Stimulated activated CD8-positive, alpha-beta memory T cell treated with anti-CD3 and anti-CD28 coated beads, Interleukin-7, amount 100 ng/mL, for 1 hour (primary cell): ENCODE data around the gene EML6.

Source experiments
- DNase-seq, 2 donors: peaks; one replicate each; pipeline ENCODE4 v3.0.0-alpha.2; 2020; ENCODE audit warnings: low read depth in 2 of 2

EML6 gene

DNA sequence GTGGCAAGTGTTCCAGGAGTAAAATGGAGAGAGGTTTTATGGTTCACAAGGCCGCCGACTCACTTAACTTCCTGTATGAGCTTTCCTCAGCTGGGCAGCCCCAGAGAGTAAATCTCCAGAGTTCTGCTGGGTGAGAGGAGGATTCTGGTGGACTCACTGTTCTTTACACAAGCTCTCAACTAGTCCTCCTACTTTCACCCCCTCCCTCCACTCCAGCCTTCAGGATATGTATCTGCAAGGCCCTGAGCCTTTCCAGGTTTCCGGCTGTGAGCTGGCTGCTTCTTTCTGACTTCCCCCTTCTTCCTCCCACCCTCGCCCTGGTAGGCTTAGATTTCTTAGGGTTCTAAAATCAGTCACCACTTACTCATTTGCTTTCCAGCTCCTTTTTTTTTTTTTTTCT, 34.0 kb downstream of the EML6 start:
- no peak for DNase-seq

DNA sequence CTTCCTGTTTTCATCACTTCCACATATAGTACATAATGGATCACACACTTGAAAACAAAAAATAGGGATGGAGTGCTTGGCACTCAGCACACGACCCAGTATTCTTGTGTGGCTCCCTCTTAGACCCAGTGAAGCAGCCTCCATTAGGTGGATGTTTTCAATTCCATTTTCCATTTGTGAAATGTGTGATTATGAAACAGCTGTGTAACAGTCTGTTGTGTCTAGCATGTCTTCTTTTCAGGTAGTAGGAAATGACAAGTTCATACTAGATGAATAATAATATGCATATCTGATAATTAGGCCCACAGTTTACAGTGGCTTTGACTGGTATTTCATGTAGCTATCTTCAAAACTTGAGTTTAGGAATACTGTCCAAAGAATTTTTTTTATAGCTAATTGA, 35.5 kb downstream of the EML6 start:
- no peak for DNase-seq

DNA sequence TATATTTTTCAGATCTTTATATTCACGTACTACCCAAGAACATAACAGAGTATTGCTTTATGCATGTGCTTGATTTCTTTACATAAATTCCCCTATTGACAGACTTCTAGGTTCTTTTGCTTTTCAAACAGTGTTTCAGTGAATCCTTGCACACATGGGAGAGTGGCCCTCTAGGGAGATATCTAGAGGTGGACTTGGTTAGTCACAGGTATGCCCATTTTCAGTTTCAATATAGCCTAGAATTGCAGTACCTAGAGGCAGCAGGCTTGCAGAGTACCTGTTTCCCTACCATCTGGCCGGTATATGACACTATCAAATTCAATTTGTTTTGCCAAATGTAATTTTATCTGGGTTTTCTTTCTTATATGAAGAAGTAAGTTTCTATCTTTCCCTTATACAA, 36.8 kb downstream of the EML6 start:
- DNase-seq = no peak

DNA sequence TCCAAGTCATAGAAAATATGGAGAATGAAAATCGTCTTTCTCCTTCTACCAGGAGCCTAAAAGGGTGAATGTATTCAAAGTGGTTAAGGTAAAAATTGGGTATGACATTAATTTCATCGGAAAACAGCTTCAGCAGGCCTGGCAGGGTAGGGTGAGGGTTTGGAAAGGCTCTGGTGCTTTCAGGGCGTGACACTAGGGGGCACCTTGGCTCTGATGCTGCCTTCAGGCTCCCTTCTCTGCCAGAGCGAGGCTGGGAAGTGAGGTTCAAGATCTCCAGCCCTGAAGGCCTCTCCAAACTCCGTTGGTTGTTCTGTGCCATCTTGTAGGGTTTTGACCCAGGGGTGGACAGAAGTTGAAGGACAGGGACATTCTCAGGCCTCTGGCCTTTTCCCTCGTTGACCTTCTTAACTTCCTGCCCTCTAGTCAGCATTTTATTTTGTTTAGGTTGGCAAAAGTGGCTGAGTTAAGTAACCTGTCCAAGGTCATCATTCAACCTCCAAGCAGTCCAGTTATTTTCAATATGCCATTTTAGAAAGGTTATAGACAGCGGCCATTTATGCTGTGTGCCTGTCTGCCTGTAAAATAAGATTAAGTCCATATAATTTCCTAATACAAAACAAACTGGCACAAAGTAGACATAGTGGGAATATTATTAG, 40.3 kb downstream of the EML6 start:
- DNase-seq = no peak

DNA sequence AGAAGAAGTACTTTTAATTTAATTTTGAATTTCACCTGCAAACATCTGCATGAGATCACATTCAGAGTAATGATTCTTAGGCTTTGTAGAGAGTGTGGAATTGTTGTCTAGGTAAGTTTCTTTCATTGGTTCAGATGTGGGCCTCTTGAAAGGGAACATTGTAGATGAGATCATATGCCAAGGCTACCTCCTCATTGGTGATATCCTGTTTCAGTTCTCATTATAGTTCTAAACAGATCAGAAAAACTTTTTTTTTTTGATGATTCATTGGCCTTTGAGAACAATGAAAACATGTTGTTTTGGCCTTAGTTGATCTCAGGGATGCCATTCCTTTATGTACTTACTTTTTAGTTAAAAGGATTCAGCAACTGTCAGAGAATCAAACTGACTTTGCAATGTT, 44.5 kb downstream of the EML6 start:
- no peak for DNase-seq

DNA sequence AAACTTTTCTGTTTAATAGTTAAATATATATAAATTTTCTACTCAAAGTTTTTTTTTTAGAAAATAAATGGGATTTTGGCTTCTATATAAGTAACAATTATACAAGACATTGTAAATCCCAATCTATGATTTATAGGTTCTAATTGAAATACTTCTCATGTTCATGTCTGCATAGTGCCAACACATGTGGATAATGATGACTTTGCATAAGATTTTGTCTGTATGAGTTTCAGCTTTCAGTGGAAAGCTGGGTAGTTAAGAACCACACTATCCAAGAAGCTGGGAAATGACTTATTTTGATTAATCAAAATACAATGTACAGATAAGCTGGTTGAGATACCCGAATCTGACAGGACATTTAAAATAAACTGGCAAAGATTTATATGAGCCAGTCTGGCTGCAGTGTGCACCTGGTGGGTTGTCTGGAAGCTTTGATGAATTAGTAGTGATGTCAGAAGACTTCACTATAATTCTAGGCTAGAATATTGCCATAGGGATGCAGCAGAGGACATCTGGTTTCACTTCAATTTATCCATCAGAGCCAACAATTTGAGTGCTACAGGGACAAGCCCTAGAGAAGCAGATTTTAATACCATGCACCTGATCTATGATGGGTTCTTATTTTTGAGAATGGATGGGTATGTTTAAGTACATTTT, 45.4 kb downstream of the EML6 start:
- no peak for DNase-seq

DNA sequence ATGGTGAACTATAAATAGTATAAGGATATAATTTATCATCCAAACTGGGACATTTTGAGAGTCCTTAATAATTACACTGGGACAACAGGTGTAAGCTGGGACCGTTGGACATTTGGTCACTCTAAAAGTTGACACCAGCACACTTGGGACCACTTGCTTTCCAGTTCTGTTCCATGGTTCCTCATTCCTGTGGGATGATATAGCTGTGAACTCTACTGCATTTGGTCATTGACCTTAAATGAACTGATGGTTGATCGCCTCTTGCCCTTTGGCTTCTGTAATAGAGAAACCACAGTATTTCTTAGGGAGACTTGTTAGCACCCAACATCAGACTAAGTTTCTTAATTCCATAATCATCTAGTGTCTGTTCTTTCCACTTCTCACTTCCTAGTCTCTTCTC, 46.7 kb downstream of the EML6 start:
- DNase-seq = no peak

DNA sequence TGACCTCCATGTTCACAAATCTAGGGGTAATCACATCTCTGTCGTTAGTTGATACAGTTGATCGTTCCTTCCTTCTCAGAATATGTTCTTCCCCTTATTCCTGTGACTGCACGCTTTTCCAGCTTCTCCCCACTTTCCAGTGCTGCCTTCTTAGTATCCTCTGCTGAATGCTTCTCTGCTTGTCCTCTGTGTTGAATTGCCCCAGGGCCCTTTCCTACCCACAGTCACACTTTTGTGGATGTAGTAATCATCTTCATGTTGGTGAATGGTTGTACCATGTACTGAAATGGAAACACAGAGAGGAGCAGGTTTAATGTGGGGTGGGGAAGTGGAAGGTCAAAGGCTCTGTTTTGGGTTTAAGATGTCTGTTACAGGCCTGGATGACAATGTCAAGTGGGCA, 47.2 kb downstream of the EML6 start:
- DNase-seq = no peak

DNA sequence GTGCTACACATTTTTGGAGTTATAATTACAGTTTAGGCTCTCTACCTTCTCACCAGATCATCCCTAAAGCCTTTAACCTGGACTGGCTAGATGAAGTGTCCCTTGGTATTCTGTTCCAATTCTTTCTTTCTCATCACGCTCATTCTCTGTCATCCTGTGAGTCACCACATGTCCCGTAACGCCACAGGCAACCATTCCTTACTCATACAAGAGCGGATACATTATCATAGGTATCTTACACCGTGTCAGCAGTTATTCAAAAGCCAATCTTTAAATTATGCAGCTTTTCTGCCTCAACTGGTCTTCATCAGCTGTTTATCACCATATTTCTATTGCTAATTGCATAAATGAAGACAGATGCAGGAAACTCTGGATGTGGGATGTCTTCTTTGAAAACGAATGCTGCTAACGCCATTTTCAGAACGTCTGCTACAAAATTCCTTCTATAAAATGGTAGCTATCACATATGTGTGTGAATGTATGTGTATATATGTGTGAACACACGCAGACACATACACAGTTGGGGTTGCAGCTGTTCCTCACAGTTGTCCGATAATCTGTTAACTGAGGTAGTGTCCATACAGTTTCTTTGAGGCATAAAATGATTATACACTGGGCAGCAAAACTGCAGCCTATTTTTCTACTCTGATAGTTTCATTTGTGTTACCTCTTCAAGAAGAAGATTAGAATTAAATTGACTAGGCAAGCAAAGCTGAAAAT, 47.9 kb downstream of the EML6 start:
- no peak for DNase-seq

DNA sequence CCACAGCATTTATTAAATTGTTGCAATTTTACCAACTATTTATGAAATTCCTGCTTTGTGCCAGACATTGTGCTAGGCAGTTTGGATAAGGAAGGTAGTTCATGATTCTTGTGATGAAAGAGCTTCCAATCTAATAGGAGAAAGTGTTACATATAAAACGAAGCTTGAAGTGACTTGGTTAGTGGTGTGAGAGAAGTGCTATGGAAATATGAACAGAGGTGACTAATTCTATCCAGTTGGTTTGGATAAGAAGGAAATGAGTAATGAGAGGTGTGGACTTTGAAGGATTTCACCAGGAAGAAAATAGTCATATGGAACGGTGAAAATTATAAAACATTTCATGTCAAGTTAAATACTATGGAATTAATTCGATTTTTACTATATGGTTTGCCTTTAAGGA, 48.6 kb downstream of the EML6 start:
- no peak for DNase-seq

DNA sequence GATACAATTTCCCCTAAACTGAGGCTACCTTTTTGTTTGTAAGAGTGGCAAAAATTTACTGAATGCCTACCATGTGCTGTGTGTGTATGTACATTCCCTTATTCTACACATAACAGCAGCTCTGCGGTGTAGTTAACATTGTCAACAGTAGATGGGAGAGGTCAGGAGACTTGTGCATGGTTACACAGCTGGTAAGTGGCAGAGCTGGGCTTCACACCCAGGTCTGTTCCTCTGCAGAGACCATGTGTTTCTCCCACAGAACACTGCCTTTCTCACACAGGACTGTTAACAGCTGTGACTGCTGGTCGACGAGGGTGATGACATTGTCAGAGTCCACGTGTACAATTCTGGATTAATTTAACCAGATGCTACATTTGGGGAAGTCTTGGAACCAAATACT, 49.1 kb downstream of the EML6 start:
- no peak for DNase-seq

DNA sequence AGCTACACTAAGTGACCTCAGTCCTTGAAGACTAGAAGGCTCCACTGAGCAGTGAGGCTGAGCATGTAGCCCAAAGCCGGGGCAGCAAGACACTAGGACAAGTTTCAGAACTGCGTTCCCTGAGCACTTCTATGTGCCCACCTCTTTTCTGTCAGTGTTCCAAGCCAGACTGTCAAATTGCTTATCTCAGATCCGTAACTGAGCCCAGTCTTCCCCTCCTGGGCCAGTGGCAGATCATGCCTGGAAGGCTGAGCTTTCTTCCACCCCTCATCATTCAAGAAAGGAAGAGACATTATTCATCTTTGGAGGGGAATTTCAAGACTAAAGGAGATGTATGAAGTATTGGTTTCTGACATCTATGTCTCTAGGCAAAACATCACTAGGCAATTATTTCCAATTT, 49.8 kb downstream of the EML6 start:
- DNase-seq = no peak

DNA sequence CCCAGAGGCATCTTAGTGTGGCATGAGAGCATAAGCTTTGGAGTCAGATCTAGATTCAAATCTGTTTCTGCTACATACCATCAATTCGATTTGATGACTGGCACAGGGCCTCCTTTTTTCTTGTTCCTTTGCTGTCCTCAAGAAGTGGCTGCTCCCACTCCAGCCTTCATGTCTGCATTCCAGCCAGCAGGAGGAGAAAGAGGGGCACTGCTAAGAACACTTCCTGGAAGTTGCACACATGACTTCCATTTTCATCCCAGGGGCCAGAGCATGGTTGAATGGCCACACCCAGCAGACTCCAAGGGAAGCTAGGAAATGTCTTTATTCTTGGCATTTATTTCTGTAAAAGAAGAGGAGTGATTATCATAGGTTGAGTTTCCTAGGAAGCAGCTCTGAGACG, 50.4 kb downstream of the EML6 start:
- no peak for DNase-seq

DNA sequence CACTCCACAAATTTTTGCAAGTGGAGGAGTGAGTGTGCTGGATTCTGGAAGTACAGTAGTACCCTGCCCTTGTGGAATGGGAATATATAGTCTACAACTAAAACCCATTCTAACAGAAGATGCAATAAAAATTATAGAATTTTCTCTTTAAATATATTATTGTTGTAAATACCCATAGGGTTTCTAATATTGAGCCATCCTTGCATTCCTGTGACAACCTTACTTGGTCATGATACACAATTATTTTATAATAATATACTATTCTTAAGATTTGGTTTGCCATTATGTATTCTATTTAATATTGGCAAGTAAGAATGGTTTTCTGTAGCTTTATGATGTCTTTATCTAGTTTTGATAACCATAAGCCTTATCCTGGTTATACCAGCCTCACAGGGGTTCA, 52.2 kb downstream of the EML6 start:
- DNase-seq = no peak

DNA sequence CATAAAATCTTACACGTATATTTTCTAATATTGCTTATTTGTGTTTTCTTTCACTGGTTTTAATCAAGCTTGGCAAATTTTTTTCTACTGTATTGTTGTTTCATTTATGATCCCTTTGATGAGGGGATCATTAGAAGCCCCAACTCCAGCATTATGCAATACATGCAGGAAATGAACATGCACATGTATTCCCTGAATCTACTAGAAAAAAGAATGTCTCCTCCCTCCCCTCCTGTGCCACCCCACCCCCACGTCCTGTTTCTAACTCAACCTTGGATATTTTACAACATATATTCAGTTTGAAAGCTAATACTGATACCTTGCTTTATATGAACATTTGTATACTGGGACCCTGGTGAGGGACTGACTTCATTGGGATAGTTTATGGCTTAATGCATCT, 53.0 kb downstream of the EML6 start:
- DNase-seq = no peak

DNA sequence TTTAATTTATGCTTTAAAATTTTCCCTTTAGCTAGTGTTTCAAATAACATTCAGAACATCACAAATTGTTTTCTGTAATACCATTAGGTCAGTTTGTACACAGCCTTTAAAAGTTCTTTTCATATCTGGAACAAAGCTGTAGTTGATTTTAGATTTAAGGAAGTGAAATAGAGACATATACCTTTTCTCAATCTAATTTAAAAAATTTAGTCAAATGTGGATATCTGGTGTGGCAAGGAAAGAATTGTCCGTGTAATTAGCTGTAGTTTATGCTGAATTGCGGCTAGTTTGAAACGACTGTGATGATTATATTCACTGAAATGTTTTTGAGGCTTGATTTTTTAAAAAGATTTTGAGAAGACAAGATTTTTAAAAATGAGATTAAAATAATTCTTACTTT, 59.9 kb downstream of the EML6 start:
- no peak for DNase-seq

DNA sequence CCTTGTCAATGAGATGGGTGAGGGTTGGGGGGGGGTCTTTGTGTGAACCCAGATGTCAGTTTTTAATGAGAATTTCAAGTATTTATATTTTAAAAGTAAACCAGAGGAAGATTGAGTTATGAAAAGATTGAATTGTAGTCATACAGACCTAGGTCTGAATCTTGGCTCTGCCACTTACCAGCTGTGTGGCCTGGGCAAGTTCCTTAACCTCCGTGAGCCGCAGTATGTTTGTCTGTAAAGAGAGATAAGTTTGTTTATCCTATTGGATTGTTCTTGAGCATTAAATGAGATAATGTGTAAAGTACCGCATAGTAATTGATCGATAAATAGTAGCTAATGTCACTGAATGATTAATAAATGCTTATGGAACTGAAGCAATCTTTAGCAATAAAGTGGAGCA, 63.8 kb downstream of the EML6 start:
- no peak for DNase-seq

DNA sequence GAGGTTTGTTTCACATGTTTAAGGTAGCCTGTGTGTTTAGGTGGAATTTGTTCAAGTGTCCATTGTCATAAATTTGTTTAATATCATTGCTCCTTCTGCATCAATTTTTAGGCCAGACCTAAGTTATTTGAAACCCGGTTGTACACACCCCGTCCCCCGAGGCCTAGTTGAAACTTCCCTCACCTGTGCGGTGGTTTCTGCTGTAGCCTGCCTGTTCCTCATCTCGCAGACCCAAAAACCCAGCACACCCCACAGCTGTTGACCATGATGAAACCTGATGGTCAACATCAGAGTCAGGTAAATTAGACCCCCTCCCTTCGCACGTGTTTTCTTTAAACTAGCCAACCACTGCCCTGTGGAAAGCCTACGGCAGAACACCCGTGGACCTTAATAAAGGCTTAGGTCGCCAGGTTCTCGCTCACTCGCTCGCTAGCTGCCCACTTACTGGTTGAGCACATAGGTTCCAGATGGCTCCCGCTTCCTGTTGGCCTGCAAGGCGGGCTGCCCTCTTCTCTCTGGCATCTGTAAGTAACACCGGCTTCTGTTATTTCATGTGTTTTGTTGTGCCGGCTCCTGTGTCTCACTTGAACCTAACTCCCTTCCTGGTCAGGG, 64.4 kb downstream of the EML6 start:
- DNase-seq = no peak

DNA sequence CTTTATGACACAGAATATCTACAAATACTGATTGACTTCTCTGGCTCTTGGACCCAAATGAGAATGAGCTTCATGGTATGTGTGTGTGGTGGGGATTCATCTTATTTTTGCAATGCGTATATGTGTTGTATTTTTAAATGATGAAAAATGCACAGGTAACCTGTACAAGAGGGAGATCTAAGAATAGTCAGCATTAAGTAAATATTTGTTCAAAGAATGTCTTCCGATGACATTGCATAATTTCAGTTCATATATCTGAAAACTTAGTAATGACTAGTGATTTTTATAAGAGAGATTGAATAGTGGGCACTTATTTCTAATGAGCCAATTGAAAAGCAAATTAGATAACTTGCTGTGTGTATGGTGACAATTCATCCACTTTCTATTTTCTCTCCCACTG, 66.4 kb downstream of the EML6 start:
- no peak for DNase-seq

DNA sequence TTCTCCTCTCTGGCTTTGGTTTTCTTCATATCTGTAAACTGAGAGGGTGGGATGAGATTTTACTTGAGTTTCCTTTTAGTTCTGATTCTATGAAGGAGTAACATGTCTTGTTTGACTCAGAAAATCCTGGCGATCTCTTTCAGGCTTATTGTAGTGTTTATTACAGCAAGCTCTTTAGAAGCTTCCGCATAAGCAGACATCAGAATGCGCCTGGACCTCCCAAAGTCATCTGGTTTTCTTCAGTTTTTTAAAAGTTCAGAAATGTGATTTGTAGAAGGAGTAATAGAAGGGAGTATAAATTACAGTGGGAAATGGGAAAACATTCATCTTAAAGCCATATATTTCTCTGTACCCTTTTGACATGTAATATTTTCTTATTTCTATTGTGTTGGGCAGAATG, 68.4 kb downstream of the EML6 start:
- DNase-seq = no peak

DNA sequence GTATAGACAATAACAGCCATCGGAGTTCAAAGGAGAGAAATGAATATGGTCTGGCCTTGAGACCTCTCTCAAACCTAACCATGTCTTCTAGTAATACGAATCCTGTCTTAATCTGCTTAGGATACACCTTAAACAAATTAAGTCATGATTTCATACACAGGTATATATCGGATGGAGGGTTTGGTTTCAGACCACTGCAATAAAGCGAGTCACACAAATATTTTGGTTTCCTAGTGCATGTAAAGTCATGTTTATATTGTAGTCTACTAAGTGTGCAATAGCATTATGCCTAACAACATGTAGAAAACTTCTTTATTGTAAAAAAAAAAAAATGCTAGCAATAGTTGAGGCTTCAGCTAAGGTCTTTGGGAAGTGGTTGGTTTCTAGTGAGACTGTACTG, 73.8 kb downstream of the EML6 start:
- DNase-seq = no peak

DNA sequence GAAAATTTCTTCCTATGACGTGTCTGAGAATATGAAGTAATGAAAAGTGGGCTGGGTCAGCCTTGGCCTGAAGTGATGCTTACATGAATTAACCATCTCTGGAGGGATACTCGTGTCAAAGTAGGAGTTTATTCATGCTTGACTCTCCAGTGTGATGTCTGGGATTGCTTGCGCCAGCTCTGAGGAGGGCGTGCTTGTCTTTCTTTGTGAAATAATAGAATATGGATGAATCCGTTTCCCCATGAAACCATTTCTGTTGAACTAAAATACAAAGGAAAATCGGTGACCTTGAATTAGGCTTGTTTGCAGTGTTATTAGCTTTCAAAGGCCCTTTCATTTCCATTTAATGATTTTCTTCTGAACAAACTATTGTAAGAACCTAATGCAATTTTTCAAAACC, 77.9 kb downstream of the EML6 start:
- no peak for DNase-seq
